Stimulated activated CD4-positive, alpha-beta T cell treated with anti-CD3 and anti-CD28 coated beads, TNF-alpha, amount 100 ng/mL, for 24 hours (primary cell): ENCODE data around the gene RNF141.

Experiments used
- DNase-seq, 3 experiments: peaks; one replicate each; pipeline ENCODE4 v3.0.0-alpha.2; 2020; ENCODE audit warnings: low read depth in 3 of 3

Gene RNF141

DNA sequence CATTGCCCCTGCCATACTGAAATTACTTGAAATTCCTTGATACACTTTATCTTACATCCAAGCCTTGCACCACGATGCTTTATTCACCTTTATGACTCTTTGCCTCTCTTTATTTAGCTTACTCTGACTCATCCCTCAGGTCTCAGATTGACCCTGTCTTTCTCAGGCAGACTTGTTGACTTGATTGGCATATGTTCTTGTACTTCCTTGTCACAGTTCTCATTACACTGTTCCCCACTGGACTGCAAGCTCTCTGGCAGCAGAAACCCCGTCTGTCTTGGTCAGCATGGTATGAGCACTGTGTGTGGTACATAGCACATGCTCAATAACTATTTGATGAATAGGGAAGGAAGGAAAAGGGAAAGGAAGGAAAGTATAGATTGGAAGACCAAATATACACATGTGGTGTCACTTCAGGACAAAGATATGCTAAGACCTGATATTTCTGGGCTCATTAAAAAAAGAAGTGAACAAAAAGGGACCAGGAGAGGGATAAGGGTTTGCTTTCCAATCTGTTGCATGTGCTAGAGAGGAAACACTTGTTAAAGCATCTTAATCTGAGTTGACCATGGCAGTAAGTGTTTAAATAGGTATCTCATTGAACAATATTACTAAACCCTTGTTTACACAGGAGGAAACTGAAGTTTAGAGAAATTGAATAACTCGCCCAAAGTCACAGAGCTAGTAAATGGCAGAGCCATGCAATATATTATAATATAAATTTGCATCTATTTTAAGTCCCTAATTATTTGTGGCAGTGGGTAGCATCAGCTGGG is 20.2 kb upstream of the RNF141 start:
- no peak for DNase-seq

DNA sequence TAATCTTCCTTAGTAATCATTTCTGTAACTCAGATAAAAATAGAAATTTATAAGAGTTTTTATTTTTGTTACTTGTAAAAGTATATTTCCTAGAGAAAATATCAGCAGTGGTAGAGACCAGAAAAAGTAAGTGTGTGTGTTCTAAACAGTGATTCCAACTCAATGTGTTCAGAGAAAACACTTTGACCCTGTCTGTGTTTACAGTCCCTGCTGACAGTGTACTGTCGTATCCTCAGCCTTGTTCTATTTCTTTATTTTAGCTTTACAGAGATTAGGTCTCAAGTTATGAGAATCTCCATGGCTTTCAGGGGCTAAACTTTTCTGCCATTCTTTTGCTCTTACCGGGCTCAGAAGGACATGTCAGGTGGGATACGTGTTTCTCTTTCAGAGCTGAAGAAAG is 17.3 kb upstream of the RNF141 start:
- no peak for DNase-seq

DNA sequence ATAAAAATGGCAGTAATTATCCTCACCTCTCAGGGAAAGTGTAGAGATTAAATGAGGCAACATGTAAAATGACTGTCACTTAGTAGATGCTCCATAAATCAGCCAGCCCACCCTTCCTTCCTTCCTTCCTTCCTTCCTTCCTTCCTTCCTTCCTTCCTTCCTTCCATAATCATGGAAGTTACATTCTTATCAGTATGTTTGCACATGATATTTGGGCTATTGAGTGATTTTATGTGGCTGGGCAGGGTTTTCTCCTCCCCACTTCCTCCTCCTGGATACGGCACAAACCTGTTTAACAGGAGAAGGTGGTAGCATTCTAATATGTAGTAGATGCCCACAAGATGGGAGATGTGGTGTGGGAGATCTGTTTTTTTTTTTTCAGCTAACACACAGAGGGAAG is 15.6 kb upstream of the RNF141 start:
- no peak for DNase-seq

DNA sequence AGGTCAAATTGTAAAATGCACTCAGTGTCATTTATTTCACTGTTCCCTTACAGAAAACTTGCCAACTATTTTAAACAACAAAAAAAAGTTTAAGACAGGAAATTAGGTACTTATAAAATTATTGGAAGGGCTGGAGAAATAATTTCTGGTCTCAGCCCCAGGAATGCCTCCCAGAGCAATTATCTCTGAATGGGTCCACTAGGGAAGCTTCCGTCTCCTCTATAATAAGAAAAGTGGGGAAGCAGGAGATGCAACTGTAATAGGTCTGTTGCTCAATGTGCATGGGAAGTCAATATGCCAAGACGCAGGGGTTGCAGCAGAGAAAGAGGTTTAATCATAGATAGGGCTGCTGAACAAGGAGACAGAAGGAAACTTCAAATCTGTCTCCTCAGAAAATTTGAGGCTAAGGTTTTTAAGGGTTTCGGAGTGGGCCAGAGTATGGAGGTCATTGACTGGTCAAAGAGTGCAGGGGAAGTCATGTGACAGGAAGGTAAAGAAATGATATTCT is 10.9 kb upstream of the RNF141 start:
- no peak for DNase-seq

DNA sequence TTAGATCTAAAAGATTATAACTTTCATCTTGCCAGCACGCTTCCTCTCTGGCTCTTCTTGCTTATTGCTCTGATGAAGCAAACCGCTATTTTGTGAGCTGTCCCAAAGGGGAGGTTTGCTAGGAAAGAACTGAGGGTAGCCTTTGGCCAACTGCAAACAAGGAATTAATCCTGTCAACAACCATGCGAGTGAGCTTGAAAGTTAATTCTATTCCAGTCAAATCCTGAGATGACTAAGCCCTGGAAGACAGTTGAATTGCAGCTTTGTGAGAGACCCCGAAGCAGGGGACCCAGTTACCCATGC is 10.3 kb upstream of the RNF141 start:
- no peak for DNase-seq

DNA sequence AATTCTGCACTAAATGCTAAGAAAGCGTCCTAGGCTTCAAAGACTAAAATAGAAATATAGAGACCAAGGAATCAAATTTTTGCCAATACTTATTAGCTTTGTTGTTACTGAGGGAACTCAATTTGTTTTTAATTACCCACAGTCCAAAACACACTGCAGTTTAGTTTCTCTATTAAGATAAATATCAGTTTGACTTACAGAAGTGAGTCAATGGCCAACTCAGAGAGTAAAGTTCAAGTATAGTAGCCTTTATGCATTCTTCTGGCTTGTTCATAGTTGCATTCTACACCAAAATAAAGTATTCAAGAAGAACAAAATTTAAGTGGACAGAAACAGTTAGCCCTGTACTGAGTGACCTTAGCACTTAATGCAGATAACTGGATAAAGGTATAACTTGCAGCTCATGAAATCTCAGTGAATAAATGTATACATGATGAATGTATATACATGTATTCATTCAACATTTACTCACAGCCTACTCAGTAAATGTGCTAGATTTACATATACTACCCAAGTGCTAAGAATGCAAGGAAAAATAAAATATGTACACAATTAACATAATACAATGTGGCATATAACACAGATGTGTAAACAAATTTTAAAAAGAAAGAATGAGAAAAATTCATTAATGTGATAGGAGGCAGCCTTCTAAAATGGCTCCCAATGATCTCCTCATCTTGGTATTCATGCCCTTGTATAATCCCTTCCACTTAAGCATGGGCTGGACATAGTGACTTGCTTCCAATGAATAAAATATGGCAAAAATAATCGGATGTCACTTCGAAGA is 9.7 kb upstream of the RNF141 start:
- no peak for DNase-seq

DNA sequence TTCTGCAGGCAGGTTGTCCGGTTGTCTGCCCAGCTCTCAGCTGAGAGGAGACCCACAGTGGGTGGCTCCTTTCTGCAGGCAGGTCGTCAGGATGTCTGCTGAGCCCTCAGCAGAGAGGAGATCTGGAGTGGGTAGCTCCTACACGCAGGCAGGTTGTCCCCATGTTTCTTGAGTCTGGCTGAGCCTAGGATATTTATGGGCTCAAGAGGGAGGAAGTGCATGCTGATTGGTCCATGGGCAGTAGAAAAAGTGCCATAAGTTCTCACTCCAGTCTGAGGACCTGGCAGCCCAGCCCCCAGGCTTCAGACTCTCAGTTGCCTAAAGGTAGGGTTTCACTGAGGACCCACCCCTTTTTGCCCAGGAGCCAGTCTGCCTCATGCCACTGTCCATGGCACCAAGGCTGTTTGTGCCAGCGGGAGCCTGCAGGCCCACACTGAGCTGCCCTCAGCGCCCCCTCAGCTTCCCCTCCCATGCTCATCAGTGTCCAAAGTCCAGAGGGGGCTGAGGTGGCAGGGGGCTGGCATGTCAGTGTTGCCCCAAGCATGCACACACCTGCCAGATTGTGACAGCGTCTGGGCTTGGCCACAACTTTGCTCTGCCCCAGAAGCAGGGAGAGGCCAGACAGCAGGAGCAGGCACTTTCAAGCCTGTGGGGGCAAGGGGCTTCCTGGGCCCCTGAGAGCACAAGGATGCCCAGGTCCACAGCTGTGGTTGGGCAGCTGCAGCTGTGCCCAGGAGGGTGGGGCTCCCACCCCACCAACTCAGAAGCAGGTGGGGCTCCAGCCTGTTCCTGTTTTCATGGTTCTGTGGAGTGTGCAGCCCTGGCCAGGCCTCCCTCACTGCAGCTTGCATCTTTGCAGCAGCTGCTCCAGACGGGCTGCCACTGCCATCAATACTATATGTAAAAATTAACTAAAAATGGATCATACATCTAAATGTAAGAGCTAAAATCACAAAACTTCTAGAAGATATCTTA is 3.8 kb upstream of the RNF141 start:
- DNase-seq: no peak

DNA sequence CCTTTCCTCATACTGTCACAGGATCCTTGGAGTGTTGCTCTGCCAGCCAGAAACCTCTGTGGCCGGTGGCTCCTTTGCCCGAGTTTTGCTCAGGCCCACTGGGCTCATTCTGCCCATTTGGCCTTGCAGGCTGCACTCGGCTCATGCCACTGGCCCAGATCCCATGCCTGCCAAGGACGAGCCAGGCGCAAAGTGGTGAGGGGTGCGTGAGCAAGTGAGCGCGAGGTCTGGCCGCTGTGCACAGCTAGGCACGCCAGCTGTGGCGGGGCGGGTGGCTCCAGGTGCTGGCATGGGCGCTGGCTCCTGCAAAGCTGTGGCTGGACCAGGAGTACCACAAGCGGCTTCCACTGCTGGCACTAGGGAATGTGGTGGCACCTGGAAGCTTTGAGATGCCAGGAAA is 2.8 kb upstream of the RNF141 start:
- no peak for DNase-seq

DNA sequence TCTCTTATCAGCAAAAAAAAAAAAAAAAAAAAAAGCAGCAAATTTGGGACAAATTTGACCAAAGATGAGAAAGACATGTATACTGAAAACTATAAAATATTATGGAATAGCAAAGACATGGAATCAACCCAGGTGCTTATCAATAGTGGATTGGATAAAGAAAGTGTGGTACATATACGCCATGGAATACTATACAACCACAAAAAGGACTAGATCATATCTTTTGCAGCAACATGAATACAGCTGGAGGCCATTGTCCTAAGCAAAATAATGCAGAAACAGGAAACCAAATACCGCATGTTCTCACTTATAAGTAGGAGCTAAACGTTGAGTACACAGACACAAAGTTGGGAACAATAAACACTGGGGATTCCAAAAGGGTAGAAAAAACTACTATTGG is 1.8 kb upstream of the RNF141 start:
- no peak for DNase-seq

DNA sequence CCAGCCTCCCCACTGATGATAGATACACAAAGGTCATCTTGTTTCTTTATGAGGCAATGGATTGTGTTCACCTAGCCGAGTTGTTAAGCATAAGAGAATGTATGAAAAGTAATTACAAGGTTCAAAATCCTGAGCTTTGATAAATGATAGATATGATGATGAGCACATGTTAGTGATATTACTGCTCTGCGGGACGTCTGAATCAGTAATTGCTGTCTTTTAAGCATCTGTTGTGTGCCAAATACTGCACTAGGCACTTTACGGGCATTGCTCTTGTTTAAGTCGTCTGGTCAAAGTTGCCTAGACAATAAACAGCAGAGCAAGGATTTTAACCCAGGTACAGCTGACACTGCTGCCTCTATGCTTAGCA is 559 bp upstream of the RNF141 start:
- DNase-seq: no peak

DNA sequence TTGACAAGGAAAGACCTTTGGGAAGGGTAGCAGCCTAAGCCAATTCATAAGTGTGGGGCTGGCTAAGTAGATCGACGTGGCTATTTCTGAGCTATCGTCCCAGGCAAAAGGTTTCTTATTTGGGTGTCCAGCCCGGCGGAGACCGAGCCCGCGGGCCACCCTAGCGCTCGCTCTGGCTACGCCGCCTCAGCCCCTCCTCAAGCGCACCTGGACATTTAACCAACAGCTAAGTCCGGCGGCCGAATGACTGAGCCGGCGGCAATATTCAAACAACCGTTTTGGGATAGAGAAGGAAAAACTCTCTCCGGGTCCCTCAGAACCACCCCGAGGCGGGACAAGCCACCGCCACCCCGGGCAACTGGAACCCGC is 457 bp downstream of the RNF141 start:
- no peak for DNase-seq

DNA sequence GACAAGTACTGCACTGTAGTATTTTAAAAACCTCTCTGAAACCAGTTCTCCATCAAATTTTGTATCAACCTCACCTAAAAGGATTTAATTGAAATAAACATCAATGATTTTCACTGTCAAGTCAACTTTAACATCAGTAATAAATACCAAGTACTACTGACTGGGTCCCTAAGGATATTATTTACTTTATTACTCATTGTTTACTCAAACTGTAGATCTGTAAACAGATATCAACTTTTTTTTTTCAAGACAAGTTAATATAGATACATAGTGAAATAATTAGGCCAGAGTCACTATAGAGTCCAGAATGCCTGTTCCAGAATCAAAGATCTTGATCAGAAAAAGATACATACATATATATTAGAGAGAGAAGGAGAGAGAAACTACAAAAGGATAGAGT is 1.6 kb downstream of the RNF141 start:
- DNase-seq: no peak

DNA sequence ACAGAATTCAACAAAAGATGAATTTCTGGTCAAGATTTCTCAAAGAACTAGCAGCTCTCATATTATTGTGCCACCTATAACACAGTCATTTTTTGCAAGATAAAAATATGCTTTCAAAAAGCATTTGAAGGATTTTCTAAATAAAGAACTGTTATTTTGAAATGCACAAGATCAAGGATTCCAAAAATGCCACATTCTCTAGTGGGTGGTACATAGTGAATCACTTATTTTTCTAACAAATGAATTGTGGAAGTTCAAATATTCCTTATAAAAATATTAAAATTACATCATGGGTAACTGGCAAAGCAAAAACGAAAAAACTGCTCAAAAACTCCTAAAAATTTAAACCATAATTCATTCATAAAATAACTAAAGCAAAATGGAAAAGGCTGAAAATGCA is 2.1 kb downstream of the RNF141 start:
- DNase-seq: no peak

DNA sequence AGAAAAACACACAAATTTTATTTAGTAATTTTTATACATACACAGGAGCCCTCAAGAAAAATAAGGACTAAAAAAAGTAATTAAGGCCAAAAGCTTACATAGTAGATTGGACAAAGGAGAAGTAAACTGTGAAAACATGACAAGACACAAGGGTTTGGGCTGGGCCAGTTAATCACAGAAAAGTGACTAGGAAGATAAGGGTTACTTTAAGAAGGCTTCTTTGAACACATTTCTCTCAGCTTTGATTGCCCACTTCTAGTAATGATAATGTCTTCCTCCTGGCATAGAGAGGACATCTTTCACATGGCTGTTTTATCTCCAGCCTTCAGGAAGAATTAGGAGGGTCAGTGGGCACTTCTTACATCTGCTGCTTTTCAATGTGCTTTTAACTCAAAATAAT is 3.4 kb downstream of the RNF141 start:
- no peak for DNase-seq

DNA sequence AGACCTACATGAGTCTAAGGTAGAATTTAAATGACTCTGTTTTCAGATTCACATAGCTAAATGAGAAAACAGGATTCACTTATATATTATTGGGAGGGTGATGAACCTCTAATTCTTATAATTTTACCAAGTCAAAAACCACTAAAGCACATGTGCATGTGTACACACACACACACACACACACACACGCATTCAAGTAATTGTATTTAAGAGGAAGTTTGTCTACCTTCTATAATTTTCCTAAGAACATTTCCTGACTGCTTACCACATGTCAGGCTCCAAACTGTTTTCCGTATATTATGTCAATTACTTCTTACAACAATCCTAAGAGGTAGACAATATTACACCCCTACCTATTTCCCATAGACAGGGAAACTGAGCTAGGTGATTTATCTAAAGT is 6.7 kb downstream of the RNF141 start:
- no peak for DNase-seq

DNA sequence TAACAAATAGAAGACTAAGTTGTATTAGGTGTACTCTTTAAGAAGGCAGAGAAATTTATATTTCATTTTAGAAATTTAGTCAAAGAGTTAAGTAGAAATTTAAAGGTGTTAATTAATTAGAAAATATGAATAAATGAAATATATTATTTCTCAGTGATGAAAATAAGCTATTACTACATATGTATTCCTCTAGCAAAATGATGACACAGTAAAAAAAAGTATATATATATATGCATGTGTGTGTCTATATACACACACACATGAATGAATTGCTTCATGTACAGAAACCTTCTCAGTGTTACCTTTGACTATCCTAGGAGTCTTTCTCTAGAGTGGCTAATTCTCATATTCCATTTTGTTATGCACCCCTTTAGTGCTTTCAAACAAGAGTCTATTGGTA is 7.7 kb downstream of the RNF141 start:
- DNase-seq: no peak

DNA sequence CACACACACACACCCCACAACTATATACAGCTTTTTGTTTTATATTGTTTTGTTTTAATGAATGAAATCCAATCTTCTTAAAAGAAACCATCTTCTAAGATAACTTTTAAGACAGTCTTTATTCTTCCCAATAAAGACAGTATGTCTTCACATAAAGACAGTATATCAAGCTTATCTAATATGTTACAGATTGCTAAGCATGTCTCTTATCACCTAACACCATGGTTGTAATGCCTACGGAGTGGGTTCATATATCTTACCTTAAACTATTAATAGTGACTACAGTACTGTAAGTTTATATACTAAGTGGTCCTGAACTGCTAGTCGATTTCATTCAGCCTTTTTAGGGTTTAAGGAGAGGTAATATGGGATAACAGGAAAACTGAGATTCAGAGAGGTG is 8.5 kb downstream of the RNF141 start:
- no peak for DNase-seq

DNA sequence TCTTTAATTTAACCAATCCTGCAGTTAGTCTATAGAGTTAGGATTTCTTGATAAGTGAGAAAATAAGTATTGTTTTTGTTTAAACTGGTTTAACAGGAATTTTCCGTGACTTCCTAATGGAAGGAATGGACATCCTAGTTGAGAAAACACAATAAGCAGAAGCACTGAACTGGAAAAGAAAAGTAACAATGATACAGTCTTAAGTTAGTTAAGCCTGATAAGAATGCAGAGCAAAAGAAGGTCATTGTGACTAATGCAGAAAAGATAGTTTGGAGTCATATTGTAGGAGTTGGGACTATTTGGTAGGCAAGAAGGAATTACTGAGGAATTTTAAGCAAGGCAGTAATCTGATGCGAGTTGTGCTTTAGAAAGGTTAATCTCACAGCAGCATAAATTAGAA is 11.7 kb downstream of the RNF141 start:
- no peak for DNase-seq

DNA sequence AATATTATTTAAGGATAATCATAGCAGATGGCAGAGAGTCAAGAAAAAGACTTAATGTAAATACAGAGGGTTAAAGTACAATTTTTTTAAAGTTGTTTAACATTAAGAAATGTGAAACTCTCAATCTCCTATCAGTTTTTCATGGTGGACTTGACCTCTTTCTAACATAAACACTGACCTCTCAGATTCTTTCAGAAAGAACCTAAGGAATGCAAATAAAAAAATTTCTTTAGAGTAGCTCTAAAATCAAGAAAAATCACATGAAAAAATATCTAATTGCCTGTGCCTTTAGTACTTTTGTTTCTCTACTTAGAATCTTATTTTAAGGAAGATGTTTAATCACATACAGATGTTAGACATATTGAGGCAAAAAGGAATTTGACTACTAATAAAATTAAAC is 12.9 kb downstream of the RNF141 start:
- no peak for DNase-seq

DNA sequence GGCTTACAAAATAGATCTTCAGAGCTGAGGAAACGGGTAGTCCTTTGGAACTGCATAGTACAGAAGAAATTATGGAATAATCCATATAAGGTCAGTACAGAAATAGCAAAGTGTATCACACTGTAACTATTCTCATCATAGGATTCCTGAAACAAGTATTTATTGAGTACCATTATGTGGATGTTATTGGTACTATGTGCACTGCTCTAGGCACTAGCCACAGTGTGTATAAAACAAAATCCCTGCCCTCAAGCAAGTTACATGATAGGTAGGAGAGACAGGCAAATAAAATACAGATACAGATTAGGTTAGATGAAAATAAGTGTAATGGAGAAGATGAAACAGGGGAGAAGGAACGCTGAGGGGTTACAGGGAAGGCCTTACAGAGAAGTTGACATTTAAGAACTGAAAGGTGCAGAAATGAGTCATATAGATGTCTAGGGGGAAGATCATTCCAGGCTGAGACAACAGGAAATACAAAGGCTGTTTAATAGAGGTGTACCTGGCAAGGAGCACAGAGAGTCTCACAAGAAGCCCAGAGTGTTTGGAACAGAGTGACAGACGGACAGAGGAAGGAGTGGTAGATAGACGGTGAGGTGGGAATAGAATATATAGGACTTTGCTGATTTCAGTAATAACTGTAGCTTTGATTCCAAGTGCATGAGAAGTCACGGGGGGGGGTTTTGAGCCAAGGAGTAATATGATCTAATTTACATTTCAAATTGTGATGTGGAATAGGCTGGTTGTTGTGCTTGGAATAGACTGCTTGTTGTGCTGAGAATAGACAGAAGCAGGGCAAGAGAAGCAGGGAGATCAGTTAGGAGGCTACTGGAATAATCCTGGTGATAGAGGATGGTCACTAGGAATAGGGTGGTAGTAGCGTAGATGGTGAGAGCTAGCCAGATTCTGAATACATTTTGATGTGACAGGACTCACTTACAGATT is 13.7 kb downstream of the RNF141 start:
- DNase-seq: no peak

DNA sequence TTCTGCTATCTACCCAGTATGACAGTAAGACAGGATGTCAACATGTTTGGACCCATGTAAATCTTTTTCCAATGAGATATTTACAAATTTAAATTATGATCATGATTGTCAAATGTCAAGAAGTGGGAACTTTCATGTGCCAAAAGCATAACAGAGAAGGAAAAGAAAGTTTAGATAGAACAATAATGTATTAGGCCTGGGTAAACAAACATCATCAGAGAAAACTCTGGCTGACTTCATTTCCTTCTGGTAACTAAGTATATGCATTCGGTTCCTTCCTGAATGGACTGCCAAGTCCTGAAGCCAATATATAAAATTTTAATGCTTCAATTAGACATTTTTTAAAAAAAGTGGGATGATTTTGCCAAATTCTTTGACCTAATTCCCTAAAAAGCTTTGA is 16.5 kb downstream of the RNF141 start:
- DNase-seq: no peak
